ENCODE results near the gene ALG8. TPM values are rescaled to one million over a fixed set of nuclear protein-coding genes. Genes with fewer than 3 reads are reported as not detected.
"Not testable (repeated sequence)": the region's sequence is repeated elsewhere in the genome, so short reads cannot be mapped to it uniquely, and the experiment has no call there.

ALG8 gene
- total RNA-seq, 2 donors from 2014 or later, result 45.6 to 47.9 TPM

DNA sequence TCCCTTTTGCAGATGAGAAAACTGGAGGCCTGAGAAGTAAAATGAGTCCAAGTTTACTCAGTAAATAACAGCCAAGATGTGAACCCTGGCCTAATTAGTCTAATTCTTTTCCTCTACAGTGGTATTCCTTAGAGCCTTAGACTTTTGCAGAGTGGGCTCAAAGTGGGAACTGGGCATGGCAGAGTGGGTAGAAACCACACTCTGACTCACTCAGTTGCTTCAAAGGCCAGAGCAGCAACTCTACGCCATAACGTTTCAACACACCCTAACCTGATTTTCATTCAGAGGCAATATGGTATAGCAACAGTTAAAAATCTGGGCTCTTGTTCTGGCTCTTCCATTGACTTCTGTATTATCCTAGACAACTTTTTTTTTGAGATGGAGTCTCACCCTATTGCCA lies 73.0 kb downstream of the ALG8 start:
- H3K4me3 Mint-ChIP-seq, result no peak overlapping the region
- H3K27ac Mint-ChIP-seq, result no peak overlapping the region
- ATAC-seq (replicated peaks in 1 of 2) (no peak), DNase-seq (no peak)
- H3K9me3 Mint-ChIP-seq, result no peaks in the 10 kb centered on the region
- peaks cover 7 to 22% of the 10 kb centered on the region in 2 donors for H3K36me3 Mint-ChIP-seq (ENCODE audit: insufficient read depth in 2 of 2)
- H3K27me3 Mint-ChIP-seq (ENCODE audit: low read depth), result no peaks in the 10 kb centered on the region
- peaks cover 6% of the 10 kb centered on the region for H3K4me1 Mint-ChIP-seq (ENCODE audit: low read depth)

DNA sequence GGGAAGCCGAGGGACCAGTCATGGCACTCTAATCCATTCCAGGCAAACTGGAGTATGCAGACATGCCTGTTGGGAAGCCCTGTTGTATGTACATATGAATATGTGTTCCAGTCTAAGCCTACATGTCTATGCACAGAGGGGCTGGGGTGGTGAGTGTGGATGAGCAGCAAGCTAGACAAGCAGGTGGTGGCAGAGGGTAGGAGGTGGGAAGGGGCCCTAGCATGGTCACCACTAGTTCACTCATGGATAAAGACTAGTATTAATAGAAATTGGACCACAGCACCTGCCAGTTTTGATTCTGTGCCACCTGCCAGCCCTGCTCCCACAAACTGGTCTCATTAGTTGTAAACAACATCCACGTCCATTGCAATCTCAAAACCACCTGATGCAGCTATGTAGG lies 74.2 kb downstream of the ALG8 start:
- Mint-ChIP-seq H3K27me3 (ENCODE audit: low read depth) (no peaks in the 10 kb centered on the region), H3K9me3 (no peaks in the 10 kb centered on the region), H3K27ac (no peak overlapping the region), H3K4me3 (no peak overlapping the region), H3K4me1 (ENCODE audit: low read depth) (peaks cover 6% of the 10 kb centered on the region), H3K36me3 (ENCODE audit: insufficient read depth in 2 of 2) (peaks cover 7 to 18% of the 10 kb centered on the region in 2 donors)
- no peak for ATAC-seq (replicated peaks in 1 of 2)
- no peak for DNase-seq

DNA sequence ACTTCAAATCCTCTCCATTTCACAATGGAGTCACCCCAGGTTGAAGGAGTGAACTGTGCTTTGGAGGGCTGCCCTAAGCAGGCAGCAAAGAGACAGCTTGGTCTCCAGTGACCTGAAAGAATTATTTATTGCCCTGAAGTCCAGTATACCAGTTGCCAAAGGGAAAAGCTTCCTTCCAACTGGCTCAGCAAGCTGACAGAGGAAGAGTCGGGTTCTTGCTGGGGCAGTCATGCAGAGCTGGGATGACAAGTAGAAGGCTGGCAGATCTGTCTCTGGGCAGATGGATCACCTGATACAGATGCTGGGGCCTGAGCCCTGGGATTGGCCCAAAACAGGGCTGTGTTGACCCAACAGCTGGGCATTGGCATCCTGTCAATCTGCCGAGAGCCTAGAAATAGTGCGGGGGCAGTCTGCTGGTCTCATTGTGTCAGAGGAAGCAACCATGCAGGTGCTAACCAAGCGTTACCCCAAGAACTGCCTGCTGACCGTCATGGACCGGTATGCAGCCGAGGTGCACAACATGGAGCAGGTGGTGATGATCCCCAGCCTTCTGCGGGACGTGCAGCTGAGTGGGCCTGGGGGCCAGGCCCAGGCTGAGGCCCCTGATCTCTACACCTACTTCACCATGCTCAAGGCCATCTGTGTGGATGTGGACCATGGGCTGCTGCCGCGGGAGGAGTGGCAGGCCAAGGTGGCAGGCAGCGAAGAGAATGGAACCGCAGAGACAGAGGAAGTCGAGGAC lies 75.8 kb downstream of the ALG8 start, which contains the start of gene THRSP:
Gene THRSP, plus strand, starts transcription at position 422 of the 742 bp plus-strand sequence. Its CDS starts 21 bp downstream, at position 443.
- Mint-ChIP-seq H3K4me3 (no peak within 1 kb of the TSS), H3K27me3 (ENCODE audit: low read depth) (no peaks in the 10 kb centered on the region), H3K27ac (no peak within 1 kb of the TSS), H3K9me3 (no peaks in the 10 kb centered on the region), H3K36me3 (ENCODE audit: insufficient read depth in 2 of 2) (peaks cover 6 to 9% of the 10 kb centered on the region in 2 donors), H3K4me1 (ENCODE audit: low read depth) (peaks cover 6% of the 10 kb centered on the region)
- DNase-seq, result no peak
- ATAC-seq (replicated peaks in 1 of 2), result peak in 1 of 2 donors; percentile 4

DNA sequence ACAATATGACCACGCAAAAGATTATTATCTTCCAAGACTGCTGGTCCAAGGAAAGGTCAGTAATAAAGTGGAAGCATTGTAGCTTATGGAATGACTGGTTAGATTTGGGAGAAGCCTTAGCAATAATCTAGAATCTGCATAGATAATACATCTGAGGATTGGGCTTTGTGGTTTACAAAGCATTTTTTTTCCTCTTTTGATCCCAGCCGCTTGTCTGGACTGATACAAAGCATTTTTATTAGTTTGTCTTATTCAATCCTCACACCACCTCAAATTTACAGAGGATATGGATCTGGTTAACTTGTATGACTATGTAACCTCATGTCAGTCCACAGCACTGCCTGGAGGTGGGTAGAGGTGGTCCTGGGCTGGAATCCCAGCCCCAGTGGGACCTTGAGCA lies 76.8 kb downstream of the ALG8 start:
- Mint-ChIP-seq H3K36me3 (ENCODE audit: insufficient read depth in 2 of 2) (peaks cover 4 to 8% of the 10 kb centered on the region in 2 donors), H3K27ac (no peak overlapping the region), H3K9me3 (no peaks in the 10 kb centered on the region), H3K4me1 (ENCODE audit: low read depth) (peaks cover 5% of the 10 kb centered on the region), H3K4me3 (no peak overlapping the region), H3K27me3 (ENCODE audit: low read depth) (no peaks in the 10 kb centered on the region)
- ATAC-seq (replicated peaks in 1 of 2), result no peak
- DNase-seq, result no peak

DNA sequence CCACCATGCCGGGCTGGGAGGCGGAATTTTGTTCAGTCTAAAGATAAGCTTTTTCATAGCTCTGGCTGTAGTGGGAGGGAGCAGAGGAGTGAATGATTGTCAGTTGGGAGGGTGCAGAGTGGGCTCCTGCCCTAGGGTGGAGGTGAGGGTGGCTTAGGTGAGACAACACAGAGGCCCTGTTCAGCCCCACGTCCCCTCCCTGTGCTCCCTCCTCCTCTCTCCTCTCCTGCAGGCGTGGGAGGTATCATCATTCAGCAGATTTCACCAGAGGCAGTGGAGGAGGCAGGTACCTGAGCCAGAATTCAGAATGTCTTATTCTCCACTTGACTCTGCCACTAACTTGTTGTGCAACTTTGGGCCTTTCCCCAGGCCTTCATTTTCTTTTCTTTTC lies 77.5 kb downstream of the ALG8 start:
- Mint-ChIP-seq H3K27me3 (ENCODE audit: low read depth) (no peaks in the 10 kb centered on the region), H3K36me3 (ENCODE audit: insufficient read depth in 2 of 2) (peaks cover 0 to 4% of the 10 kb centered on the region in 2 donors), H3K4me1 (ENCODE audit: low read depth) (no peaks in the 10 kb centered on the region), H3K27ac (no peak overlapping the region), H3K4me3 (no peak overlapping the region), H3K9me3 (no peaks in the 10 kb centered on the region)
- no peak for DNase-seq
- ATAC-seq (replicated peaks in 1 of 2), result no peak

DNA sequence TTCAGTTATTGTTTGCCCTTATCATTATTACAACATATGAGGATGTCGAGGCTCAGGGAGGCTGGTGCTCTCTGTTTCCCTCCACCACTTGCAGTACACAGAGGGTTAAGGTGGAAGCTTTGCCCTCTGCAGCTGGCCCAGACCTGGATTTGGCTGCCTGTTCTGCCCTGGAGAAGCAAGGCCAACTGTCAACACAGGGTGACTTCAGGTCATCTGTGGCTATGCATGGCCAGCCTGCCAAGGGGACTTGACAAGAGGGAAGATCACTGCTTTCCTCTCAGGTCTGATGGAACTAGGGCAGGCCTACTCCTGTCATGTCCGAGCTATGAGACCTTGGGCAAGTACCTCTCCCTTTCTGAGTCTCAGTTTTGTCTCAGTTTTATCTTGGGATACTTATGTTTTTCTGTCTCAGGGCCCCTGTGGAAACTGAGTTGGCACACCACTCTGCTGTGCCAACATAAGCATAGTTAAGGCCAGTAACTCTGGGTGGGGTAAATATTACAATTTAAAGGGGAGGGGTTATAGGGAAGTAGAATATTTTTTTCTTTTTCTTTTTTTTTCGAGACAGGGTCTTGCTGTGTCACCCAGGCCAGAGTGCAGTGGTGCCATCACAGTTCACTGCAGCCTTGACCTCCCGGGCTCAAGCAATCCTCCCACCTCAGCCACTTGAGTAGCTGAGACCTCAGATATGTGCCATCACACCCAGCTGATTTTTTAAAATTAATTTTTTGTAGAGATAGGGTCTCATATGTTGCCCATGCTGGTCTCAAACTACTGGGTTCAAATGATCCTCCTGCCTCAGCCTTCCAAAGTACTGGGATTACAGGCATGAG lies 78.1 kb downstream of the ALG8 start:
- no peak for DNase-seq
- Mint-ChIP-seq H3K4me3 (no peak overlapping the region), H3K9me3 (no peaks in the 10 kb centered on the region), H3K27me3 (ENCODE audit: low read depth) (no peaks in the 10 kb centered on the region), H3K4me1 (ENCODE audit: low read depth) (no peaks in the 10 kb centered on the region), H3K36me3 (ENCODE audit: insufficient read depth in 2 of 2) (peaks cover 0 to 4% of the 10 kb centered on the region in 2 donors), H3K27ac (no peak overlapping the region)
- no peak for ATAC-seq (replicated peaks in 1 of 2)

DNA sequence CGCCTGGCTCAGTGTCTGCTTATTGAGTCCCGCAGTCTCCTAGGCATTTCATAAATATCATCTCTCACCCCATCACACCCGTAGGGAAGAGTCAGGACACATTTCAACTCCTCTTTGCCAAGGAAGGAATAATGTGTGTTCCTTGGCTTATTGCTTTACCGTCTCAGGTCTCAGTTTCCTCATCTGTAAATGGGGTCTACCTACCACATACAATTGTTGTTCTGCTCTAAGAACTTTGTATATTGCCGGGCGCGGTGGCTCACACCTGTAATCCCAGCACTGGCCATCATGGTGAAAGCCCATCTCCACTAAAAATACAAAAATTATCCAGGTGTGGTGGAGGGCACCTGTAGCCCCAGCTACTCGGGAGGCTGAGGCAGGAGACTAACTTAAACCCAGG lies 78.9 kb downstream of the ALG8 start:
- no peak for ATAC-seq (replicated peaks in 1 of 2)
- H3K4me3 Mint-ChIP-seq, result no peak overlapping the region

DNA sequence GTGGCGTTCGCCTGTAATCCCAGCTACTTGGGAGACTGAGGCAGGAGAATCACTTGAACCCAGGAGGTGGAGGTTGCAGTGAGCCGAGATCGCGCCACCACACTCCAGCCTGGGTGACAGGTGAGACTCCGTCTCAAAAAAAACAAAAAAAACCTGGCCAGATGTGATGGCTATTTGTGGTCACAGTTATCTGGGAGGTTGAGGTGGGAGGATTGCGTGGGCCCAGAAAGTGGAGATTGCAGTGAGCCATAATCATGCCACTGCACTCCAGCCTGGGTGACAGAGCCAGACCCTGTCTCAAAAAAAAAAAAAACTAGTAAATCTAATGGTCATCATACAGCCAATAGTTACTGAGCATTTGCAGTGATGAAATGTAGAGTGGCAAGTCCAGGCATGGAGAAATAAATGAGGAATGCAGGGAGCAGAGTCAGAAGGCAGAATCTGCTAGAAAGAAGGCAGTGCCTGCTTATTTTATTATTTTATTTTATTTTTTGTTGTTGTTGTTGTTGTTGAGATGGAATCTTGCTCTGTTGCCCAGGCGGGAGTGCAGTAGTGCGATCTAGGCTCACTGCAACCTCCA lies 79.6 kb downstream of the ALG8 start:
- H3K4me1 Mint-ChIP-seq (ENCODE audit: low read depth); H3K4me3 Mint-ChIP-seq; DNase-seq; H3K36me3 Mint-ChIP-seq (ENCODE audit: insufficient read depth in 2 of 2); H3K27me3 Mint-ChIP-seq (ENCODE audit: low read depth); H3K27ac Mint-ChIP-seq; H3K9me3 Mint-ChIP-seq; ATAC-seq (replicated peaks in 1 of 2): not testable (repeated sequence)

More for the DNA sequence above, 78.9 kb downstream of the ALG8 start:
- DNase-seq, result no peak
- no peaks in the 10 kb centered on the region for H3K9me3 Mint-ChIP-seq
- H3K4me1 Mint-ChIP-seq (ENCODE audit: low read depth), result no peaks in the 10 kb centered on the region
- no peak overlapping the region for H3K27ac Mint-ChIP-seq
- H3K27me3 Mint-ChIP-seq (ENCODE audit: low read depth), result no peaks in the 10 kb centered on the region
- H3K36me3 Mint-ChIP-seq (ENCODE audit: insufficient read depth in 2 of 2), result peaks cover 0 to 4% of the 10 kb centered on the region in 2 donors

DNA sequence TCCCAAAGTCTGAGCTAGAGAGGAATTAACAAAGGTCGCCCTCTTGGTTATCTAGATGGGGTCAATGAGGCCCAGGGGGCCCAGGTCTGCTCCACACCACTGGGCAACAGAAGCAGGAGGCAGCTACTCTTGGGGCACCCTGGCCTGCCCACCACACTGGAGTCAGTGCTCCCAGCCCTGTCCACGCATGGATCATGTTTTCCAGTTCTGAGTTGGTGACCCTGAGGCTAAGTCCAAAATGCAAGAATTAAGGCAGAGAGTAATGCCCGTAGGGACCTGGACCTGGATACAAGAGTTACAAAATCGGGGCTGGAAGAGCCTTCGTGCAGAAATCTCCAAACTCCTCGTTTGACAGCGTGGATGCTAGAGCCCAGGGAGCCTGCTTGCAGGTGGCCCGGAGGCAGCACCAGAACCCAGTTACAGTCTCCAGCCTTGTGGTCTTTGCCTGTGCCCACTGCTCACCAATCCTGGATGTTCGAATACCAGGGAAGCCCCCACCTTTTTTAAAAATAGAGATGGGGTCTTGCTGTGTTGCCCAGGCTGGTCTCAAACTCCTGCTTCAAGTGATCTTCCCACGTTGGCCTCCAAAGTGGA lies 81.9 kb downstream of the ALG8 start:
- DNase-seq (no peak), ATAC-seq (replicated peaks in 1 of 2) (no peak)
- Mint-ChIP-seq H3K9me3 (no peaks in the 10 kb centered on the region), H3K4me1 (ENCODE audit: low read depth) (no peaks in the 10 kb centered on the region), H3K36me3 (ENCODE audit: insufficient read depth in 2 of 2) (no peaks in the 10 kb centered on the region), H3K4me3 (no peak overlapping the region), H3K27me3 (ENCODE audit: low read depth) (no peaks in the 10 kb centered on the region), H3K27ac (no peak overlapping the region)

DNA sequence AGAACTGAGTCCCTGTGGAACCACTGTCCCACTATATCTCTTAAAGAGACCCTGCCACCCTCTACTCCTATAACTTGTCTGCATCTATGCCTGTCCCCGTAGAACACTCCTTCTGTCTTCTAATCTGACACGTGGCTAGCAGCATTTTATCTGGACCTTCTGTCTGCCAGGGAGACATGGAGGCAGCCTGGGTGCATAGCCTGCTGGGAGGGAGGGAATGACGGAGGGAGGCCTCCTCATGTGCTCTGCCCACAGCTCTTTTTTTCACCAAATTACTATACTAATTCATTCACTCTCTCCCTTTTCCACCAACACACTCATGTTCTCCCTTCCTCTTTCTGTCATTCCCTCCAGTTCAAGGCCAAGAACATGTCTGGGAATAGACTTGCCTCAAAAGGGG lies 83.3 kb downstream of the ALG8 start:
- ATAC-seq (replicated peaks in 1 of 2) (no peak), DNase-seq (no peak)
- Mint-ChIP-seq H3K36me3 (ENCODE audit: insufficient read depth in 2 of 2) (no peaks in the 10 kb centered on the region), H3K4me1 (ENCODE audit: low read depth) (peaks cover 2% of the 10 kb centered on the region), H3K4me3 (no peak overlapping the region), H3K27me3 (ENCODE audit: low read depth) (no peaks in the 10 kb centered on the region), H3K27ac (no peak overlapping the region), H3K9me3 (no peaks in the 10 kb centered on the region)

DNA sequence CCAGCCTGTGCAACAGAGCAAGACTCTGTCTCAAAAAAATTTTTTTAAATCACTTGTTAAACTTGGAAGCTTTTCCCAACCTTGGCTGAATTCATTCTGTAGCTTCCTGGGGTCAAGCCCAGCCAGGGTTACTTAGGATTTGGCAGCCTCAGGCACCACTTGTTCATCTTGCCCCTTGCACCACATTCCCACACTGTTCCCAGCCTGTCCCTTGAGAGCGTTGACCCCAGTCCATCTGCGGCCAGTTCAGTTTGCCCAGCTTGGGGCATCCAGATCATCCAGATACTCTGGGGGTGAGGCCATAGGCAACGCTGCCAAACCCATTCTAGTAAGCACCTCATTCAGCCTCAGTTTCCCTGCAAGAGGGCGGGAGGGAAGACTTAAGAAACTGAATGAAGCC lies 84.5 kb downstream of the ALG8 start:
- H3K9me3 Mint-ChIP-seq, result no peaks in the 10 kb centered on the region
- H3K27ac Mint-ChIP-seq, result no peak overlapping the region
- no peaks in the 10 kb centered on the region for H3K27me3 Mint-ChIP-seq (ENCODE audit: low read depth)
- ATAC-seq (replicated peaks in 1 of 2), result no peak
- H3K36me3 Mint-ChIP-seq (ENCODE audit: insufficient read depth in 2 of 2), result no peaks in the 10 kb centered on the region
- peaks cover 5% of the 10 kb centered on the region for H3K4me1 Mint-ChIP-seq (ENCODE audit: low read depth)
- no peak overlapping the region for H3K4me3 Mint-ChIP-seq
- DNase-seq, result no peak

DNA sequence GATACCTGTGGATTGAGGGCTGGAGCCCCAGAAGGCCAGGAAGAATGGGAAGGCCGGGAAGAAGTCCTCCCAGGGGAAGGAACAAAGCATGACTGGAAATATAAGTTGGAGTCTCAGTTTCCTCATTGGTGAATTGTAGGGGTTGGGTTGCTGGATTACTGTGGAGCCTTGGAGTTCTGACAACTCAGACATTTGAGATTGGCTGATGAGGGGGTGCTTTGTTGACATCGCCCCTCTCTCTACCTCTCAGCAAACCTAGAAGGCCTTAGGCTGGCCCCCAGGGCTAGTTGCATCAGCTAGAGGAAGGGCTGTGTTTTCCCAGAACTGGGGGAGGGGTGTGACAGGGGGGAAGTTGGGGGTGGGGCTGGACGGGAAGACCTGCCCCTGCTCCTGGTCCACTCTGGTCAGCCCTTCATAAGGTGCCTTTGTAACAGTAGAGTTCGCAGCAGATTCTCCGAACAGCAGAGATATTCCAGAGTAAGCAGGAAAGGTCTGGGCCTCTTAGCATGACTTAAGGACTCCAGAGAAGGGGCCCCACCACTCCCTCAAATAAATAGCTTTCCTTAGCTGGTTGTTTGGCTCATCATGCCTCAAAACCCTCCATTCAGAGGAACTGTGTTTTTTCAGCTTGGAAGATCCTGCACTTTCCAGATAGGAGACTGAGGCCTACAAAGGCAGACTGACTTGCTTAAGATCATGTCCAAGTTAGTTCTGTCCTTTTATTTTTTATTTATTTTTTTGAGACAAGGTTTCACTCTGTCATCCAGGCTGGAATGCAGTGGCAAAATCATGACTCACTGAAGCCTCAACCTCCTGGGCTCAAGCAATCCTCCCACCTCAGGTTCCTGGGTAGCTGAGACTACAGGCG lies 88.2 kb downstream of the ALG8 start:
- H3K4me3 Mint-ChIP-seq, result no peak overlapping the region
- DNase-seq (no peak), ATAC-seq (replicated peaks in 1 of 2) (no peak)
- peaks cover 9% of the 10 kb centered on the region for H3K4me1 Mint-ChIP-seq (ENCODE audit: low read depth)
- H3K27ac Mint-ChIP-seq, result peak overlapping the region; percentile 82
- no peaks in the 10 kb centered on the region for H3K27me3 Mint-ChIP-seq (ENCODE audit: low read depth)
- H3K36me3 Mint-ChIP-seq (ENCODE audit: insufficient read depth in 2 of 2), result no peaks in the 10 kb centered on the region
- H3K9me3 Mint-ChIP-seq, result no peaks in the 10 kb centered on the region

Data from activated T-cell treated with anti-CD3 and anti-CD28 coated beads, Interleukin-2, amount 50 U/mL, for 72 hours (primary cell).